ENCODE results near the gene POGZ.

- TF ChIP-seq CTCF (IDR thresholded peaks at IDR 0.05) (no peak), POLR2A (IDR thresholded peaks at IDR 0.05) (no peak)
Observed at GRCh38 chr1:151447696-151448095, 11.6 kb downstream of the POGZ start.
